Measurements from ENCODE around the gene ZNF609. TPM values are rescaled to one million over a fixed set of nuclear protein-coding genes. Genes with fewer than 3 reads are reported as not detected.

The ZNF609 gene
- total RNA-seq, 1 donor from 2014 or later, result 24.1 TPM

DNA sequence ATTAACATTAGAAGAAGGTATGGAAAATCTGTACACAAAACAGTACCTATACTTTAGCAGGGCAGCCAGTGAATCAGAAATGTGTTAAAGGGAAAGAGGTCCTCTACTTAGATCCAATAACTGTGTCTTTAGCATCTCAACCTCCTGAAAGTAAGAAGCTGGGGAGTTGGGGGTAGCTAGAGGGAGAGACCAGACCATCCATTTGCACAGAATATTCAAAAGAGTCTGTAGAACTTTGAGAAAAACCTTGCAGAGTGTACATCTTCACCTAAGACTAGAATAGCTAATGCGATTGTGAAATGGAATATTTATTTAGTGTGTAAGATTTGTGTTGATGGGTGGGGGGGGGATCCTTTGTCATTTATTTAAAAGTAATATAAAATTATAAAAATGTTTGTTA, 190.2 kb downstream of the ZNF609 start:
- H3K27ac Mint-ChIP-seq (ENCODE audit: unreplicated experiment), result peak overlapping the region; percentile 36
- H3K27me3 Mint-ChIP-seq (ENCODE audit: low read depth), result no peaks in the 10 kb centered on the region
- H3K9me3 Mint-ChIP-seq (ENCODE audit: low read depth), result no peaks in the 10 kb centered on the region
- TF ChIP-seq, protein P1, sequence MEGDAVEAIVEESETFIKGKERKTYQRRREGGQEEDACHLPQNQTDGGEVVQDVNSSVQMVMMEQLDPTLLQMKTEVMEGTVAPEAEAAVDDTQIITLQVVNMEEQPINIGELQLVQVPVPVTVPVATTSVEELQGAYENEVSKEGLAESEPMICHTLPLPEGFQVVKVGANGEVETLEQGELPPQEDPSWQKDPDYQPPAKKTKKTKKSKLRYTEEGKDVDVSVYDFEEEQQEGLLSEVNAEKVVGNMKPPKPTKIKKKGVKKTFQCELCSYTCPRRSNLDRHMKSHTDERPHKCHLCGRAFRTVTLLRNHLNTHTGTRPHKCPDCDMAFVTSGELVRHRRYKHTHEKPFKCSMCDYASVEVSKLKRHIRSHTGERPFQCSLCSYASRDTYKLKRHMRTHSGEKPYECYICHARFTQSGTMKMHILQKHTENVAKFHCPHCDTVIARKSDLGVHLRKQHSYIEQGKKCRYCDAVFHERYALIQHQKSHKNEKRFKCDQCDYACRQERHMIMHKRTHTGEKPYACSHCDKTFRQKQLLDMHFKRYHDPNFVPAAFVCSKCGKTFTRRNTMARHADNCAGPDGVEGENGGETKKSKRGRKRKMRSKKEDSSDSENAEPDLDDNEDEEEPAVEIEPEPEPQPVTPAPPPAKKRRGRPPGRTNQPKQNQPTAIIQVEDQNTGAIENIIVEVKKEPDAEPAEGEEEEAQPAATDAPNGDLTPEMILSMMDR (IDR thresholded peaks at IDR 0.05), result no peak
- DNase-seq (ENCODE audit: low spot score), result no peak
- no peak overlapping the region for H3K4me3 Mint-ChIP-seq (ENCODE audit: unreplicated experiment)
- H3K4me1 Mint-ChIP-seq (ENCODE audit: low read depth), result no peaks in the 10 kb centered on the region
- H3K36me3 Mint-ChIP-seq (ENCODE audit: low read depth), result no peaks in the 10 kb centered on the region

GRCh38 chr15:64651601-64652191, 191.3 kb downstream of the ZNF609 start:
- DNase-seq (ENCODE audit: low spot score), result no peak
- no peaks in the 10 kb centered on the region for H3K36me3 Mint-ChIP-seq (ENCODE audit: low read depth)
- H3K27ac Mint-ChIP-seq (ENCODE audit: unreplicated experiment), result no peak overlapping the region
- TF ChIP-seq, protein P1 (IDR thresholded peaks at IDR 0.05), result no peak
- no peaks in the 10 kb centered on the region for H3K27me3 Mint-ChIP-seq (ENCODE audit: low read depth)
- no peaks in the 10 kb centered on the region for H3K4me1 Mint-ChIP-seq (ENCODE audit: low read depth)
- H3K4me3 Mint-ChIP-seq (ENCODE audit: unreplicated experiment), result no peak overlapping the region
- H3K9me3 Mint-ChIP-seq (ENCODE audit: low read depth), result no peaks in the 10 kb centered on the region

DNA sequence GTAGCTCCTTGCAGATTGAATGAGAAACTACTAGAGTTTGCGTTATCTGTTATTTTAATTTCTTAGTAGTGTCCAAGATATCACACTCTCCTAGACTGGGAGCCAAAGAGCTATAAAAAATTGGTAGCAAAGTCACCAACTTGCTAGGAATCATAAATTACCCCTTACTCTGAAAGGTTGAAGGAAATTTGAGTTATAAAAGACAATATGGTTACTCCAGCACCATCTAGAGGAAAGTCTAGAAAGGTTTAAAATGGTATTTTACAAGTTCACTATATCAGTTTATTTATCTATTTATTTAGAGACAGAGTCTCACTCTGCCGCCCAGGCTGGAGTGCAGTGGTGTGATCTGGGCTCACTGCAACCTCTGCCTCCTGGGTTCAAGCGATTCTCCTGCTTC, 193.4 kb downstream of the ZNF609 start:
- no peak for DNase-seq (ENCODE audit: low spot score)
- peaks cover 2% of the 10 kb centered on the region for H3K36me3 Mint-ChIP-seq (ENCODE audit: low read depth)
- TF ChIP-seq, protein P1 (IDR thresholded peaks at IDR 0.05), result peak; percentile 82
- H3K9me3 Mint-ChIP-seq (ENCODE audit: low read depth), result no peaks in the 10 kb centered on the region
- H3K27me3 Mint-ChIP-seq (ENCODE audit: low read depth), result no peaks in the 10 kb centered on the region
- no peak overlapping the region for H3K4me3 Mint-ChIP-seq (ENCODE audit: unreplicated experiment)
- H3K4me1 Mint-ChIP-seq (ENCODE audit: low read depth), result no peaks in the 10 kb centered on the region
- no peak overlapping the region for H3K27ac Mint-ChIP-seq (ENCODE audit: unreplicated experiment)

GRCh38 chr15:64656508-64656907, 196.1 kb downstream of the ZNF609 start:
- no peak overlapping the region for H3K27ac Mint-ChIP-seq (ENCODE audit: unreplicated experiment)
- peaks cover 3% of the 10 kb centered on the region for H3K4me1 Mint-ChIP-seq (ENCODE audit: low read depth)
- no peaks in the 10 kb centered on the region for H3K27me3 Mint-ChIP-seq (ENCODE audit: low read depth)
- no peak for DNase-seq (ENCODE audit: low spot score)
- TF ChIP-seq, protein P1 (IDR thresholded peaks at IDR 0.05), result no peak
- no peak overlapping the region for H3K4me3 Mint-ChIP-seq (ENCODE audit: unreplicated experiment)
- no peaks in the 10 kb centered on the region for H3K9me3 Mint-ChIP-seq (ENCODE audit: low read depth)
- H3K36me3 Mint-ChIP-seq (ENCODE audit: low read depth), result peaks cover 2% of the 10 kb centered on the region

DNA sequence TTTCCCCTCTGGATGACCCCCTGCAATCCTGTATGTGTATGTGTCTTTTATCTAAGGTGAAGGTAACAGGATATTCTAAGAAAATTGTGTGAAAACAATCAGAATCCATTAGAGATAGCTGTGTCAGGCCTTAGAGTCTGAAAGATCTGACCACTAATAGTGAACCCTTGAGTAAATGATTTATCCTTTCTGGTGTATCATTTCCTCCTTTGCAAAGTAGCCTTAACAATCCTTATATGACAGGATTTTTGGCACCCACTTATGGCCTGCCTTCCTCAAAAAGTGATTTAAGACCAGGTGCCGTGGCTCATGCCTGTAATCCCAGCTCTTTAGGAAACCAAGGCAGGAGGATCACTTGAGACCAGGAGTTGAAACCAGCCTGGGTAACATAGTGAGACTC, 204.8 kb downstream of the ZNF609 start:
- Mint-ChIP-seq H3K27me3 (ENCODE audit: low read depth) (no peaks in the 10 kb centered on the region), H3K4me1 (ENCODE audit: low read depth) (peaks cover 10% of the 10 kb centered on the region), H3K36me3 (ENCODE audit: low read depth) (no peaks in the 10 kb centered on the region), H3K27ac (ENCODE audit: unreplicated experiment) (no peak overlapping the region), H3K9me3 (ENCODE audit: low read depth) (no peaks in the 10 kb centered on the region), H3K4me3 (ENCODE audit: unreplicated experiment) (no peak overlapping the region)
- DNase-seq (ENCODE audit: low spot score), result no peak
- TF ChIP-seq, protein P1 (IDR thresholded peaks at IDR 0.05), result no peak

All from chondrocyte (in vitro differentiated cells).